ENCODE data around the gene NPHP1.
"Not testable (repeated sequence)": the region's sequence is repeated elsewhere in the genome, so short reads cannot be mapped to it uniquely, and the experiment has no call there.

The NPHP1 gene

DNA sequence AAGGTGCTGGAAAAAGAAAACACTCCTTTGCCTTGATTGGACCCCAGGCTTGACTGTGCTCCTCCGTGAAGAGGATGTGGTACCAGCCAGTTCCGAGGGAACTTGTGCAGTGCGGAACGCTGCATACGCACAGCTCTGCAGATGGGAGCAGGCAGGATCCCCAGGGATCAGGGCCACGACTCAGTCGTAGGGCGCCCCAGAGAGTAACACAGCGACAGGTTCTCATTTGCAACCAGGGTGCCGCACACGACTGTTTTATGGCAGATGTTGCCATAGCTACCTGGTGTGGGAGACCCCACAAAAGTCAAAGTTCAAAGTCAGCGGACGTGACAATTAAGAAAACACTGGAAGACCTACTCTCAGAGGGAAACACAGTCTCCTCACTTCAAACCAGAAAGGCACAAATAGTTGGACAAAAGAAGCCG lies 90.0 kb downstream of the NPHP1 start:
- H3K4me3 ChIP-seq (ENCODE audit: low read length): peak overlapping the region; percentile 55
- DNase-seq (ENCODE audit: low read depth): no peak
- TF ChIP-seq, protein P1, sequence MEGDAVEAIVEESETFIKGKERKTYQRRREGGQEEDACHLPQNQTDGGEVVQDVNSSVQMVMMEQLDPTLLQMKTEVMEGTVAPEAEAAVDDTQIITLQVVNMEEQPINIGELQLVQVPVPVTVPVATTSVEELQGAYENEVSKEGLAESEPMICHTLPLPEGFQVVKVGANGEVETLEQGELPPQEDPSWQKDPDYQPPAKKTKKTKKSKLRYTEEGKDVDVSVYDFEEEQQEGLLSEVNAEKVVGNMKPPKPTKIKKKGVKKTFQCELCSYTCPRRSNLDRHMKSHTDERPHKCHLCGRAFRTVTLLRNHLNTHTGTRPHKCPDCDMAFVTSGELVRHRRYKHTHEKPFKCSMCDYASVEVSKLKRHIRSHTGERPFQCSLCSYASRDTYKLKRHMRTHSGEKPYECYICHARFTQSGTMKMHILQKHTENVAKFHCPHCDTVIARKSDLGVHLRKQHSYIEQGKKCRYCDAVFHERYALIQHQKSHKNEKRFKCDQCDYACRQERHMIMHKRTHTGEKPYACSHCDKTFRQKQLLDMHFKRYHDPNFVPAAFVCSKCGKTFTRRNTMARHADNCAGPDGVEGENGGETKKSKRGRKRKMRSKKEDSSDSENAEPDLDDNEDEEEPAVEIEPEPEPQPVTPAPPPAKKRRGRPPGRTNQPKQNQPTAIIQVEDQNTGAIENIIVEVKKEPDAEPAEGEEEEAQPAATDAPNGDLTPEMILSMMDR (conservative IDR thresholded peaks at IDR 0.05; ENCODE audit: low read depth, low read length): no peak

DNA sequence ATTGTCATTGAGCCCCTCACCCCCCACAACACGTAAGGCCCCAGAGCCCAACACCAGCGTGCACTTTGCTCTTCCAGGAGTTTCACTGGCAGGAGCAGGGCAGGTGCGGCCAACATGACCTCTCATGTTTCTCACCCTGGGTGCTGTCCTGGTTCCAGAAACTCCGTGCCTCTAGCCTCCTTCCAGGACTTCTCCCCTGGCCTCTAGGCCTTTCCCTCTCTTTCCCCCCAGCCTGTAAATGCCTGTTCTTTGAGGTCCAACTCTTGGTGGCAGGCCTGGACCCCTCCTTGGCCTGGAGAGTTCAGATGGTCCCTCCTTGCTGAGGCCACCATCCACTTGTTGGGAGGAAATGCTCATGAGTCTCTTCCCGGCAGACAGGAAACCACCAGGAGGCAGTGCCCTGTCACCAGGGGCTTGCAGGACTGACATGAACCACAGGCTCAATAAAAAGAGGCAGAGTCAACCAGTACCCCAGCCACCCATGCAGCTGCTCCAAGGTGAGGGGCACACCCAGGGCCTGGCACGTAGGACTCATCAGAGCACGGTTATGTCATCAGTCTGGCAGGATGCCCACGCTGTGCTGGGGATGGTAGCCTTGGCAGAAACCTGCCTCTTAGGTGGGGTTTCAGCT lies 90.7 kb downstream of the NPHP1 start:
- H3K4me3 ChIP-seq (ENCODE audit: low read length): no peak overlapping the region
- DNase-seq (ENCODE audit: low read depth): no peak

DNA sequence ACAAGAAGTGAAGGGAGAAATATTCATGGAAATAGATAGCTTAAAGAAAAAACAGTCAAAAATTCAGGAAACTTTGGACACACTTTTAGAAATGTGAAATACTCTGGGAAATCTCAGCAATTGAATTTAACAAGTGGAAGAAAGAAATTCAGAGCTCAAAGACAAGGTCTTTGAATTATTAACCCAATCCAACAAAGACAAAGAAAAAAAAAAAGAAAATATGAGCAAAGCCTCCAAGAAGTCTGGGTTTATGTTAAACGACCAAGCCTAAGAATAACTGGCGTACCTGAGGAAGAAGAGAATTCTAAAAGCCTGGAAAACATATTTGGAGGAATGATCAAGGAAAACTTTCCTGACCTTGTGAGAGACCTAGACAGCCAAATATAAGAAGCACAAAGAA lies 96.5 kb downstream of the NPHP1 start:
- not testable (repeated sequence) for H3K4me3 ChIP-seq (ENCODE audit: low read length); DNase-seq (ENCODE audit: low read depth)

More for the DNA sequence above, 90.7 kb downstream of the NPHP1 start:
- TF ChIP-seq, protein P1 (conservative IDR thresholded peaks at IDR 0.05; ENCODE audit: low read depth, low read length): peak; percentile 56

DNA sequence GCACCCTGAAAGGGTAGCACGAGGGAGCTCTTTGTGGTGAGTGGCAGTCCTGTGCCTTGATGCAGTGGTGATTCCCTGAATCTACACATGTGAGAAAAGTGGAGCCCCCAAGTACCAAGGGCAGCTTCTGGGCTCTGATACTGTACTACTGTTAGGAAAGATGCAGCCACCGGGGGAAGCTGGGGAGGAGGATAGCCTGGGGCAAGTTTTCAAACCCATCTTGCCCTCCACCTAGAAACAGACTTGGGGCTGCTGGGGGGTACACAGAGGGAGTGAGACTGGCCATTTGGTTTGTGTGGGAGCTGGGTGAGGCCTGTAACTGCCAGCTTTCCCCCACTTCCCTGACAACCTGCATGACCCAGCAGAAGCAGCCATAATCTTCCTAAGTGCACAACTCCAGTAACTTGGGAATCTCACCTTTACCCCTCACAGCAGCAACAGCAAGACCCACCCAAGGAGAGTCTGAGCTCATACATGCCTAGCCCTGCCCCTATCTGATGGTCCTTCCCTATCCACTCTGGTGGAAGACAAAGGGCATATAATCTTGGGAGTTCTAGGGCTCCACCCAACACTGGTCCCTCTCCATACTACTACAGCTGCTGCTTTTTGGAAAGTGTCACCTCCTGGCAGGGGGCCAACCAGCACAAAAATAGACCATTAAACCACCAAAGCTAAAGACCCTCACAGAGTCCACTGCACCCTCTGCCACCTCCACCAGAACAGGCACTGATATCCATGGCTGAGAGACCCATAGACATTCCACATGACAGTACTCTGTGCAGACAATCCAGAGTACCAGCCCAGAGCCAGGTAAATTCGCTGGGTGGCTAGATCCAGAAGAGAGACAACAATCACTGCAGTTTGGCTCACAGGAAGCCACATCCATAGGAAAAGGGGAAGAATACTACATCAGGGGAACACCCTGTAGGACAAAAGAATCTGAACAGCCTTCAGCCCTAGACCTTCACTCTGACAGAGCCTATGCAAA lies 97.4 kb downstream of the NPHP1 start:
- H3K4me3 ChIP-seq (ENCODE audit: low read length): no peak overlapping the region
- TF ChIP-seq, protein P1 (conservative IDR thresholded peaks at IDR 0.05; ENCODE audit: low read depth, low read length): no peak
- DNase-seq (ENCODE audit: low read depth): no peak

DNA sequence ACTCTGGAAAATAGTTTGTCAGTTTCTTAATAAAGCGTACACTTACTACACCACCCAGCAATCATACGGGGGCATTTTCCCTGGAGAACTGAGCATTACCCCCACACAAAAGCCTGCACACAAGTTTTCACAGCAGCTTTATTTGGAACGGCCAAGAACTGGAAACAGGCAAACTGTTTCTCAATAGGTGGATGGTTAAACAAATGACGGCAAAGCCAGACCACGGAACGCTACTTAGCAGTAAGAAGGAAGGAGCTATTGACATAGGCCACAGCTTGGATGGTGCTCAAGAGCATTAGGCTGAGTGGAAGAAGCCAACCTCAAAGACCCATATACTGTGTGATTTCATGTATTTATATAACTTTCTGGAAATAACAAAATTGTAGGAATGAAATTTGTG lies 98.2 kb downstream of the NPHP1 start:
- TF ChIP-seq, protein P1 (conservative IDR thresholded peaks at IDR 0.05; ENCODE audit: low read depth, low read length): no peak
- no peak for DNase-seq (ENCODE audit: low read depth)
- H3K4me3 ChIP-seq (ENCODE audit: low read length): no peak overlapping the region

DNA sequence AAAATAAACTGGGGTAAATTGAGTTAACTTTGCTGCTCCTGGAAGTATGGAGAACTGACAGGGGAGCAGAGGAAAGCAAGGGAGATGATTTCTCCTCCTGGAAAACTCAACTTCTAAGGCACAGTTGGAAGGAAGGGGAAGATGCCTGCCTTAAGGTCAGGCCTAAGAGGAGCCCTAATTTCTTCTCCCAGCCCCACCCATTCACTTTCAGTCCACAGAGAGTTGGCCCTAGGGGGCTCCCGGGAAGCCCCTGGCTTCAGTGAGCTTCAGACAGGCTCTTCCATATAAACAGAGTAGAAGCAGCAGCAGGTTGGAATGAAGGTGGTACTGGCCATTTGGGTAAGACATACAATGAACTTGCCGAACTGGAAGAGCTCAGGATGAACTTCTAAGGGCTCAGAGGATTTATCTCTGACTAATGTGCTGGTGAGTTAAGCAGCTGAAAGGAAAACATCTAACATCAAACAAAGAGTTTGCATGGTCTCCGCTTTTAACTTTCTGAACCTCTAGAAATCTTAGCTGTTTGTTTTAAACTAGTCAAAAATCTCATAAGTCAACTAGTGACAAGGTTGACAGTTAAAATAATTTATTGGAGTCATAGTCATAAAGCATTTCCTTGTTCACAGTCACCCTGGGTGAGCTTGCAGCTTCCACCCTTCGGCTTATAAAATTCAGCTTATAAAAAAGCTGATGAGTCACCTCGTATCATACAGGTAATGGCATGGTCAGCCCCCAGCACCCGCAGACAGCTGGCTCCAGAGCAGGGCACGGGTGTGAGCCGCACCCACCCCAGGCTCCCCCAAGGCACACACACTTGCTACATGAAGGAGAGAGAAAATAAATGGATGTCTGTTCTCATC lies 99.0 kb downstream of the NPHP1 start:
- DNase-seq (ENCODE audit: low read depth): peak; percentile 81
- TF ChIP-seq, protein P1 (conservative IDR thresholded peaks at IDR 0.05; ENCODE audit: low read depth, low read length): no peak
- H3K4me3 ChIP-seq (ENCODE audit: low read length): no peak overlapping the region

DNA sequence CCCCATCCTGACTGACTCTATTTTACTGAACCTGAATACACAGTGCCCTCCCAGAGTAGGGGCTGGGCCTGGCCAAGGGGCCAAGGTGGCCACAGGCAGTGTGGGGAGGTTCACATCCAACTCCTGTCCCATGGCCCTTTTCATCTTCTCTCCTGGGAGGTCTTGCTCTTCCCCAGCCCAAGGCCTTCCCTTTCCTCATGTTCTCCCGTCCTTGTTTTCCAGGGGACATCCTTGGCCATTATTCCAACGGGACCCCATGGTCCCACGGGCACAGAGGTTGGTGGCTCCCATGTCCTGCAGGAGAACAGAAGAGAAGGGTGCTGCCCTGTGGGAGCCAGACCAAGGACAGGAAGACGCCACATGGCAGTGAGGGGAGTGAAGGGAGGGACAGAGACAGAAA lies 99.6 kb downstream of the NPHP1 start:
- no peak overlapping the region for H3K4me3 ChIP-seq (ENCODE audit: low read length)
- TF ChIP-seq, protein P1 (conservative IDR thresholded peaks at IDR 0.05; ENCODE audit: low read depth, low read length): no peak
- DNase-seq (ENCODE audit: low read depth): no peak

All from retinal pigment epithelial cell (primary cell).